ENCODE measurements around the gene AXIN2. TPM values are rescaled to one million over a fixed set of nuclear protein-coding genes. Genes with fewer than 3 reads are reported as not detected.

Gene AXIN2
- total RNA-seq, 4 donors from 2014 or later = 17.2 to 63.4 (median 49.3) TPM

DNA sequence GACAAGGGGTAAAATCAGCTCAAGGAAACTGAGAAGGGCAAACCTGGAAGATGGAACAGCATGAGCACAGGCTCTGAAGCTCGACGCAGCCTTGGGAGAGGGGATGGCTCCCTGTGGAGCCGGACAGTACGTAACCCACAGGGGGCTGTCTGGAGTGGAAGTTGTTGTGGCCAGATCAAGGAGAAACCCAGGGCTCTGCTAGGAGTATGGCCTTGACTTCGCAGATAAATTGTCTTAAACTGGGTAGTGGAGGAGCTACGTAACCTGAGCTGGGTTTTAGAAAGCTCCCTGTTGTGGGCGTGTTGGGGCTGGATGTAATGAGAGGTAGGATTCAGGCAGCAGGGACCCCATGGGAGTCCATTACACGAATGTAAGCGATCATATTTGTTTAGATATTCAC lies 25.5 kb upstream of the AXIN2 start:
- Histone ChIP-seq H3K27ac (replicated peaks in 1 of 4) (no peak overlapping the region), H3K36me3 (no peaks in the 10 kb centered on the region), H3K9me3 (no peaks in the 10 kb centered on the region), H3K4me3 (no peak overlapping the region), H3K27me3 (no peaks in the 10 kb centered on the region), H3K4me1 (peaks cover 15 to 31% (median 18%) of the 10 kb centered on the region in 4 donors)
- TF ChIP-seq EP300 (IDR thresholded peaks at IDR 0.05) = no peak
- TF ChIP-seq POLR2AphosphoS5 (IDR thresholded peaks at IDR 0.05) = no peak
- no peak for TF ChIP-seq POLR2A (IDR thresholded peaks at IDR 0.05; ENCODE audit: low read depth)
- intact Hi-C loops (cut with DNase I) = no loop called here
- no peak for DNase-seq (ENCODE audit: extremely low spot score)
- 88% methylated on average over 9 of the region's 9 CpGs for WGBS

DNA sequence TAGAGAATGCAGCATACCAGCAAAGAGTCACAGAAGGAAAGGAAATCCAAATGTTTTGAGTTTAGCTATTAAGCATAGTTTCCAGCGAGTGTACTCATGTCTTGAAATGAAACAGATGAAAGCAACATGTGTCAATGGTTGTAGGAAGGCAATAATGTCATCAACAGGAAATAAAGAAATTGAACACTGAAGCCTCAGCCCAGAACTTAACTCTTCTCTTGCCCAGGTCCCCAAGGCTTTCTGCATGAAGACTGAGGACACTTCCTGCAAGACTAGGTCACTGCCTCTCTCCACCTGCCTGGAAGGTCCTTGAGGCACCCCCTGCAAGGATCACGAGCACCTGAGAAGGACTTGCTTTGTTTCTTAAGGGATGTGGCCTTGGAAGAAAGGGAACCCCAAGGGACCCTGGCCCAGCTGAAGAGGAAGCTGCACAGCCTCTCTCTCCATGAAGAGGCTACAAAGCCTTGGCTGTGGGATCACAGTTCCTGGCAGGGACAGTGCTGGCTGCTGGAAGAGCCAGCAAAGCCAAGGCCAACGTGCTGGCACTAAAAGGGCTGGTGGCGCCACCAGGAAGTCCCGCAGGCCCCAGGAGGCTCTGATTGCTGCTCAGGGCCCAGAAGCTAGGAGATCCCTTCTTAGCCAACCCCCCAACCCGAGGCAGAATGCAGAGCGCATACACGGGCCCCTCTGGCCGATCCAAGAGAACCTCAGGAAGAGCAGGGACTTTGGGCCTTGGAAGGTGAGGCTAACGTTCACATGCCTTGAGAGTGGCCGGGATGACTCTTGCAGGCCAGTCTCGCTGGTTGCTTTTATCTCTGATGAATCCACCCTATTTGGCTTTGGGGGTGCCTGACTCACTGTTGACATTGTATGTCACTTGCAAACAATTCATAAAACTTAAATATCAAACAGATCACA lies 23.4 kb upstream of the AXIN2 start:
- peaks cover 15 to 31% (median 18%) of the 10 kb centered on the region in 4 donors for H3K4me1 ChIP-seq
- intact Hi-C loops (cut with DNase I) = no loop called here
- no peaks in the 10 kb centered on the region for H3K36me3 ChIP-seq
- no peak for DNase-seq (ENCODE audit: extremely low spot score)
- no peak for TF ChIP-seq EP300 (IDR thresholded peaks at IDR 0.05)
- no peak for TF ChIP-seq CTCF (IDR thresholded peaks at IDR 0.05)
- TF ChIP-seq POLR2AphosphoS5 (IDR thresholded peaks at IDR 0.05) = no peak
- TF ChIP-seq POLR2A (IDR thresholded peaks at IDR 0.05; ENCODE audit: low read depth) = no peak
- no peak overlapping the region for H3K4me3 ChIP-seq
- no peaks in the 10 kb centered on the region for H3K27me3 ChIP-seq
- 85% methylated on average over 10 of the region's 12 CpGs for WGBS
- H3K9me3 ChIP-seq = no peaks in the 10 kb centered on the region
- H3K27ac ChIP-seq (replicated peaks in 1 of 4) = no peak overlapping the region

GRCh38 chr17:65583921-65584603 lies 22.6 kb upstream of the AXIN2 start:
- H3K36me3 ChIP-seq = no peaks in the 10 kb centered on the region
- no peak for TF ChIP-seq POLR2AphosphoS5 (IDR thresholded peaks at IDR 0.05)
- TF ChIP-seq CTCF (IDR thresholded peaks at IDR 0.05) = no peak
- no peak for TF ChIP-seq POLR2A (IDR thresholded peaks at IDR 0.05; ENCODE audit: low read depth)
- TF ChIP-seq EP300 (IDR thresholded peaks at IDR 0.05) = no peak
- intact Hi-C loops (cut with DNase I) = no loop called here
- H3K4me1 ChIP-seq = peaks cover 15 to 31% (median 18%) of the 10 kb centered on the region in 4 donors
- H3K27ac ChIP-seq (replicated peaks in 1 of 4) = no peak overlapping the region
- DNase-seq (ENCODE audit: extremely low spot score) = no peak
- 70% methylated on average over 8 of the region's 10 CpGs for WGBS
- H3K9me3 ChIP-seq = no peaks in the 10 kb centered on the region
- H3K4me3 ChIP-seq = no peak overlapping the region
- no peaks in the 10 kb centered on the region for H3K27me3 ChIP-seq

DNA sequence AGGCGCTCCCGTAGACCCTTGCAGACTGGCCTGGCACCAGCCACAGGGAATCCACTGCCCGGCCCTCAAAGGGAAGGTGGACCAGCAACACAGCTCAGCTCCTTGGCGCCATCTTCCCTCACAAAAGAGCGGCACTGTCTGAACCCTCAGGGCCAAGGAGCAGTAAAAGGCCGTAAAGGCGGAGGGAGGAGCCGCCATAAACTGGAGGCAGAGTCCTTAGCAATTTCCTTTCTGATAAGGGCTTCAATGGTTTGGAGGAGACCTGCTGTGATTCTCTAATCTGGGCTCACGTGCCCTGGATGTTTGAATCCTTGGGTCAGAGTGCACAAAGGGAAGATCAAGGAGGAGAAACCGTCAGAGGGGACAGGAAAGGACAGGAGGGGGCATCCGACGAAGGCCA lies 15.5 kb upstream of the AXIN2 start:
- no peaks in the 10 kb centered on the region for H3K9me3 ChIP-seq
- no peaks in the 10 kb centered on the region for H3K27me3 ChIP-seq
- no peaks in the 10 kb centered on the region for H3K4me1 ChIP-seq
- DNase-seq (ENCODE audit: extremely low spot score) = no peak
- TF ChIP-seq POLR2A (IDR thresholded peaks at IDR 0.05; ENCODE audit: low read depth) (no peak), CTCF (IDR thresholded peaks at IDR 0.05) (no peak), EP300 (IDR thresholded peaks at IDR 0.05) (no peak), POLR2AphosphoS5 (IDR thresholded peaks at IDR 0.05) (no peak)
- no peaks in the 10 kb centered on the region for H3K36me3 ChIP-seq
- intact Hi-C loops (cut with DNase I) = no loop called here
- H3K4me3 ChIP-seq = no peak overlapping the region
- 94% methylated on average over 9 of the region's 12 CpGs for WGBS
- H3K27ac ChIP-seq (replicated peaks in 1 of 4) = no peak overlapping the region

- intact Hi-C loops (cut with DNase I) = no loop called here
- Histone ChIP-seq H3K4me3 (no peak overlapping the region), H3K36me3 (no peaks in the 10 kb centered on the region), H3K4me1 (no peaks in the 10 kb centered on the region), H3K27me3 (no peaks in the 10 kb centered on the region), H3K27ac (replicated peaks in 1 of 4) (no peak overlapping the region), H3K9me3 (no peaks in the 10 kb centered on the region)
- WGBS = 82% methylated on average over 5 of the region's 5 CpGs
- TF ChIP-seq CTCF (IDR thresholded peaks at IDR 0.05) (no peak), POLR2AphosphoS5 (IDR thresholded peaks at IDR 0.05) (no peak), POLR2A (IDR thresholded peaks at IDR 0.05; ENCODE audit: low read depth) (no peak), EP300 (IDR thresholded peaks at IDR 0.05) (no peak)
- DNase-seq (ENCODE audit: extremely low spot score) = no peak
Observed at GRCh38 chr17:65573282-65573602, 11.8 kb upstream of the AXIN2 start.

All from esophagus muscularis mucosa (tissue), 4 donors.